NK-92 treated with Interleukin-12 subunit alpha and Interleukin-12 subunit beta, amount 100 ng/mL, for 24 hours (cell line): ENCODE measurements around the gene TXLNB.

Source experiments
- DNase-seq: peaks from one replicate; lab custom pipeline; 2025; lab: John Stamatoyannopoulos, UW

Gene TXLNB

DNA sequence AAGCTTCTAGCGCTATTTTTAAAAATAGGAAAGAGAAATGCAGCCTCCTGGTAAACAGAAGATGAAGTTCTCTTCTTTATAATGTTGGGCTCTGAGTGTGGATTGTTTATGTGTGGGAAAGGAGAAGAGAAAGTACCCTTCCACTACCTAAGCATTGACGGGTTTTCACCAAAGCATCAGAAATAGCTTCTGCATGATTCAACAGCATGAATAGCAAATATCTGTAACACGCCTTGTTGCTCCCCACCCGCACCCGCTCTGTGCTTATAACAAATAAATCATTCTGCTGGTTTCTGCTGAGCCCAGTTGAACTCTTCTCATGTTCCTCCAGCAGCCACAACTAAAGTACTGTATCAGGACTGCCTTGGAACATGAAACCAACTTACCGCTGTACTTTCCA, 20.7 kb downstream of the TXLNB start:
- DNase-seq: no peak

DNA sequence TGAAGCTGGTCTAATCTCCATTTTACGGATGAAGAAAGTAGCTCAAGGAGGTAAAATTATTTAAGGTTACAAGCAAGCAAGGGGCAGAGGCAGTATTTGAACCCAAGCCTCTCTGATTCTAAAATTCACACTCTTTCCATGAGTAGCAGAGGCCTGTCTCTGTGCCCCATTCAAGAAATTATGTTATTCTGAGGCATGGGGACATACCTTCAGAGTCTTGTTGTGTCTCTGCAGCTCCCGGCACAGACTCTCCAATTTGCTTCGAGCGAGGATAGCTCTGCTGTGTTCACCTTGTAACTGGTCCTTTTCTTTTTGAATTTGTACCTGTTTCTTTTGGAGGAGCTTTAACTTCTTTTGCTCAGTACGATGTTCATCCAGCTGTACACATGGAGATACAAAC, 21.5 kb downstream of the TXLNB start:
- DNase-seq: no peak

DNA sequence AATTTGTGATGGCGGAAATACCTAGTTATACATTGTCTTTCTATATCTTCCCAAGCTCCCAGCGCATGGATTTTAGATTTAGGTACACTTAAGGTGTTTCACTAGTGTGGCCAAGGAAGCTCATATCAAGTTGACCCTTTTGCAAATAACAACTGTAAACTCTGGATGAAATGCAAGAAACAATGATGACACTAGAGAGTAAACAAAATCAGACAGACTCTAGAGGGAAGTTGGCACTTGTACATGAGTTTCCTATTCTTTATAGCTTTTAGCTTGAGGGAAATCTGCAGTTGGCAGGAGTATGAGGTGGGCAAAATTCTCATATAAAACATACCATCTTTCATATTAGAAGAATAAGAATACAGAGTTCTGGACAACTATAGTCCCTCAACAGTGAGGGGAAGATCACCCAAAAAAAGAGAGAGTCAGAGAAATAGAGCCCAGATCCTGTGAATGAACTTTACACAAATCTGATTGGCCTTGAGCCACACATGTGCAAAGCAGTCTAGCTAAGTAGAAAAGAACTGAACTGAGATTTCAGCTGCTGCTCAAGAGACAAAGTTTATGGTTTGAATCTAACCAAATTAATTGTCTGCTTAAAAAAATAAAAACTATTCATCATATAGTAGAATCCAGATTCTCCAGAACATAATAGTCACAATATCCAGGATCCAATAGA, 26.1 kb downstream of the TXLNB start:
- DNase-seq: no peak

DNA sequence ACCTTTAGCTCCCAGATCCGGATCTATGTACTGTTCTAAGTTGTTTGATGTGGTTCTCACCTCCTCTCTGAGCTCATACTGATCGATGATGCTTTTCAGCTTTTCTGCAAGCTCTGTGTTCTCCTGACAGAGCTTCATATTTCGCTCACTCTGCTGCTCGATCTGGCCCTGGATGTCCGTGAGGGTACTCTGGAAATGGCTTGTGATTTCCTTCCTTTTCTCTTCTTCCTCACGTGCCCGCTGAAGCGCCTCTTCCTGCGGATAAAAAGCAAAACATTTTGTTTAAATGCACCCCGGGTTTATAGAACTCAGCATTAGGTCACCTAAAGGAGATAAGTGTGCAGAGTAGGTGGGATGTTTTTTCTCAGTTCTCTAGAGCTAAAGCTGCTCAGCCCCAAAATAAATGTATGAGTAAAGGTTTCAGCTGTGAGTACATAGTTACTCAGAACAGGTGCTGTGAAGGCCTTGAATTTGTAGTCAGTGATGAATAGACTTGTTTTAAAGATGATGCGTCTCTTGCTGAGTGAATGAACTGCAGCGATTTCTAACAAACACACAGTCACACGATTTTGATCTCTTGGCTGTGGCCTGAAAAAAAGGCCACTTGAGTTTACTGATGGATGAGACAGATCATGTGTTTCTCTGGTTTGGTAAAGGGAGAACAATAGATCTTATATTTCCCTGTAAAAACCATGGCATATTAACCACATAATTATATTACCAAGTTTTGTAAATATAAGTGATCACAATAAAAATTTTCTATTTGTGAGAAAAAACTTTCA, 29.1 kb downstream of the TXLNB start:
- DNase-seq: no peak

DNA sequence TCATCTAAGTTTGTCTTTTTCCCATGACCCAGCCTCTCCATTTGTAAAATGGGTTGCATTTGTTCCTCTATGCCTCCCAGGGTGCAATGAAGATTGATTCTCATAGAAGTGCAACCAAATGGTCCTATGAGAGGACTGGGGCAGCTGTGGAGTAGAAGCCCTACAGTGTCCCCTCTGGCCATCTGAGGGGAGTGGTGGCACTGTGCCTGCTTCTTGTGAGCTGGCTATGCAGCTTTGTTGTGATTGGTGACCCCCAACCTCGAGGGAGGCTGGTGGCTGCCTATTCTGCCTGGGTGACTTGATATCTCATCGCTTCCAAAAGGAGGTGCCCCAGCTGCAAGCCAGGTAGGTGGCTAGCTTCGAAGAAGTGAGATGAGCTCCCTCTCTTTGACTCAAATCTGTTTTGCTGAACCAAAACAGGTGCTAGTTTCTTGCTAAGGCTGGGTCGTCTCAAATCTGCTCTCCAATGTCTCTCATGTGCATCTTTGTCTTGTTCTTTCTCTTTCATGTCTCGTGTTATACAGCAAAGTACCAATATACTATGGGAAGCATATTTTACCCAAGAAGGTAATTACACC, 33.9 kb downstream of the TXLNB start:
- DNase-seq: no peak

DNA sequence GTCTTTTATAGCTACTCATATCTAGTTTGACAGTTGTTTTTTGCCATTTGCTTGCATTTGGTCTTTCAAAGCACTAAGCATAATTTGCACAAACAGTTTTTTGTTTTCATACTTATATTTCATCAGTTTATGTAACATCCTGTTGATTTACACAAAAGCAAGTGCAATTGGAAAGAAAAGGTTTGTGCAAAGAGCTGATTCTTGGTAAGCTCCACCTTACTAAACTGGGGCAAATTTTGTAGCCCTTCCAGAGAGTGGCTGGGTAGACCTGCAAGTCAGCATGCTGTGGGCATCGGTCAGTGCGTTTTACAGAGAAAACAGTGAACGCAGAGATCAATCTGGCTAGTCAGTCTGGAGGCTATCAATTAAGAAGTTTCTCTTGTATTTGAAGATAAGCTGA, 34.5 kb downstream of the TXLNB start:
- no peak for DNase-seq

DNA sequence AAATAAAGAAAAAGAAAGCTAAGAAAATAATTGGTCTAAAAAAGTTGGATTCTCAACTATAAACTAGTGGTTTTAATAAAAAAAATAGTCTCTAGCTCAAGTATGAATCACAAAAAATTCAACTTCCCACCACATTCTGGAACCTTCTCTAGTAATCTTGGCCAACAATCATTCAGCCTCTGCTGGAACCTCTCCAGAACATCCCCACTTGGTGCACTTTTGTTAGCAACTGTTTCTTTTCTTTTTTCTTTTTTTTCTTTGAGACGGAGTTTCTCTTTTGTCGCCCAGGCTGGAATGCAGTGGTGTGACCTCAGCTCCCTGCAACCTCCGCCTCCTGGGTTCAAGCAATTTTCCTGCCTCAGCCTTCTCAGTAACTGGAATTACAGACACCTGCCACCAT, 35.7 kb downstream of the TXLNB start:
- DNase-seq: no peak

DNA sequence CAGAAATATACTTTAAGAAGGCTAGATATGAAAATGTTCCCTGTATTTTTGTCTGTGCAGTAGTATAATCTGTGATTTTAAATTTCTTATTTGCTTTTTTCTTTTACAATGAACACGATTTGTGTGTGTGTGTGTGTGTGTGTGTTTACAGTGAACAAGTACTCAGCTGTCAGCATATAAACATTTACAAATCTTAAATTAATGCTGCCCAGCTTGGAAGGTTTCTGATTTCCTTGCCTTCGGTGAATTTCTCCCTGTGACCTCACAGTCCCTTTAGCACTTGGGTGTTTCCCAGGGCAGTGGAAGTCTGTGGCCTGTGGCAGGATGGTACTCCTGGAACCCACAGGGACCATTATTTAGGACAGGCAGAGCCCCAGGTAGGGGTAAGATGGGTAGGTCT, 37.6 kb downstream of the TXLNB start:
- no peak for DNase-seq

DNA sequence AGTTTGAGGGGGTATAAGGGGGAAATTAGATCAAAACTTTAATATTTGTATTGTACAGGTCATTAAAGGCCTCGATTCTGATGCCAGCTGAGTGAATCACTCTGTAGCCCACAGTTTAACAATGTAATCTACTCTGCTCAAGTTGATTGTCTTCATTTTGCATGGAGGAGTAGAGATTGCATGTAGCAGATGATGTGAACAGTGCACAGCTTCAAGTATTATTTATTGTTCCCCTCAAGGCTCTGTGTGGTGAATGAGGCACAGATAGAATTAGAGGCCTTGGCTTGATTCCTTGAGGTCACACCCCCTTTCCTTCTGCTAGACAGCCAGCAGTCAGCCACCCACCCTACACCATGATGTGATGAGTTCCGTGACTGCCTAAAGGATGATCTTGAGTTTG, 38.1 kb downstream of the TXLNB start:
- no peak for DNase-seq

DNA sequence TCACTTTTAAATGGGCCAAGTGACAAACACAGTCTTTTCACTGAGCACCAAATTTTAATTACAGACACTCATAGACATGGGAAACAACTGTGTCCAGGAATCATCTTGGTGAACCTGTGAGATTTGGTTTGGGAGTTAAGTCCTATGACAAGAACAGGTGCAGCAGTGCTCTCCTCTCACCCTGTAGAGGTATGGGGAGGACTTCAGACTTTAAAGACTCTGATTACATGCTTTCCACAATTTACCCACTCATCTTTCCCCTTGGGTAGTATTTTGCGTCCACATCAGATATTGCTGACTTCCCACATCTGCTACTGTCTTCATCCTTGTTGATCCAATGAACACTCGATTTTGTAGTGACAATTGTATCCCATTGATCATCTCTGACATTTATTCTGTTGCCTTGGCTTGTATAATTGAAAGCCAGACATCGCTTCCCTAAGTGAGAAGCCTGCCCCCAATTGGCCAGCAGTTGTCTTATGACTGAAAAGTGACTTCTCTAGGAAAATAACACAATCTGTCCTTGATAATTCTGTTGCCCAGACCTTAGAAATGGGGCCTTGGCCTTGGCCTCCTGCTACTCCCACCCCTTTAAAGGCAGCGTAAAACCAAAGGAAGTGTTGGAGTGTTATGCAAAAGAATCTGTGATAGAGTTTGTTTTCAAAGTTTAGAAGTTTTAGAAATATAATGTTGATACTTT, 40.0 kb downstream of the TXLNB start:
- DNase-seq: no peak

DNA sequence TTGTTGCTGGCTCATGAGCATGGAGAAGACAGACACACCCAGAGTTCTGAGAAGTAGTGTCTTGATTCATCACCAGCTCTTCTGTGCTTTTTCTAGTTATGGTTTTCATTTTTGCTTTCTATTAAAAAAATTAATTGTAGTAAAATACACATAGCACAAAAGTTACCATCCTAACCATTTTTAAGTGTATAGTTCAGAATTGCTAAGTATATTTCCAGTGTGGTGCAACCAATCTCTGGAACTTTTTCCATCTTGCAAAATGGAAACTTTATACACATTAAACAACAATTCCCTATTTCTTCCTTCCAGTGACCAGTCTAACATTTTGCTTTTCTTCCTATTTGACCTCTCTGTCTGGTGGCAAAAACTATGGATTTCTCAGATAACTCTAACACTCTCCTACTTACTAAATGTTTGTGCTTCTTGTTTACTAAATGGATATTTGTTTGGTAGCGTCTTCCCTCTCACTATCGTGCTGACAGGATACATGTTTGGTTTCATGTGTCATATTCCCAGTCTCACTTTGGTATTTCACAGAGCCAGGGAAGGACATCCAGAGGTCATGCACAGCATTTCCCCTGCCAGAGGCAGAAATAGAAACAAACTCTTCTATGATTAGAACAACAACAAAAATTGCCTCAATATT, 40.6 kb downstream of the TXLNB start:
- DNase-seq: no peak

DNA sequence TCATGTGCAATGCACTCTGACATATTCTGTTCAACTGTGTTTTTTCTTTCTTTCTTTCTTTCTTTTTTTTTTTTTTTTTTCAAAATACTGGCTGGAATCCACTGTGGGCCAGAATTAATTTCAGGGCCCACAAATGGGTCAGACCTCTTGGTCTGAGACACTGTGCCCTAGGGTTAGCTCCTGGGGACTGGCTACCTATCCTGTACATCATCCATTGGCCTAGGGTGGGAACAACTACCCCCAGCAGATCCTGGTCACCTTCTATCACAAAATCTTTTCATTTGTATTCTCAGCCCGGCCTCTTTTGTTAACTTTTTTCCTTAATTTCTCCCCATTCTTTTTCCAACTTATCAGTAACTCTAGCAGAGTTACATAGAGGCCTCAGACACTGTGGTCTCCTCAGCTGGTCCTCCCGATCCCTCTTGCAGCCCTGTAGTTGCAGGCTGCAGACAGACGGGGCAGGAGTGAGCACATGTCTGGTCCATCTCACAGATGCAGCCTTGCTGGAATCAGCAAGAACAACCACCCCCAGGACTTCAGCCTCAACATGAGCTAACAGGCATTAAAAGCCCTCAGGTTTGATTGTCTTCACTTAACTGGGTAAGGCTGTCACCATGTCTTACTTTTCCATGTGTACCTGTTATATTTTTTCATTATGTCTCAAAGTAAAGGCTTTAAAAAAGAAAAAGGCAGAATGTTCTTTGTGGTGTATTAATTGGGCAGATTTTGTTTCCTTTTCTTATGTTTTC, 41.3 kb downstream of the TXLNB start:
- peak; percentile 7 for DNase-seq

DNA sequence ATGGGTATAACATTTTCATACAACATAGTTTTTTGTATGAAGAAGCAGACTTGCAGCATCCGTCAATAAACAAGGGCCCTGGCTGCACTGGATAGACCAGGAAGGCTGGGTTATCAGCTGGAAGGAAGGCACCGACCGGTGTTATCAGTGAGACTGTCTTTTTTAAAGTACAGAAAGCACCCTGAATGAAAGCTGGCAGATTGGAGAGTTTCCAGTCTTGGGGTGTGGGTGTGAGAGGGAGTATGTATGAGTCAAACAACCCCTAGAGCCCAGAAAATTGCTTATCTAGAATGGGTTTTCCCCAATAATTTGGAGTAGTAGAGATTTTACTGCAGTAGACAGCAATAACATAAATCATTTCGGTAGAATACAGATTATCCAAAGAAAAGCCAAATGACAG, 42.4 kb downstream of the TXLNB start:
- DNase-seq: no peak

DNA sequence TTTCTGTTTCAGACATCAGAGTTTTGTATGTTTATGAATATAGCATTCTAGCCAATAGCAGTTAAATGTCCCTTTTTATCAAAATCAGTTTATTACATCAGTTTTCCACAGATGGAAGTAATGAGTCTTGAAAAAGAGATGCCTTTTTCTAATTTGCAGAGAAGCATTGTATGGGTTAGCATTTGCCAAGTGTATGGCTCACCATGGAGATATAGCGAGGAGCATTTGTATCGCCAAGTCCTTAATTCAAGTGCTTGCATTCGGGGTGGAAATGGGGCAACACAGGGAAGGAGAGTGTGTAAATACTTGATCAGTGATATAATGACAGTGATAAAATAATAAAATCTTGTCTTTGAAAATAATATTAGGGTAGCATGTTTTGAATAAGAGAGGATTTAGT, 42.9 kb downstream of the TXLNB start:
- no peak for DNase-seq

DNA sequence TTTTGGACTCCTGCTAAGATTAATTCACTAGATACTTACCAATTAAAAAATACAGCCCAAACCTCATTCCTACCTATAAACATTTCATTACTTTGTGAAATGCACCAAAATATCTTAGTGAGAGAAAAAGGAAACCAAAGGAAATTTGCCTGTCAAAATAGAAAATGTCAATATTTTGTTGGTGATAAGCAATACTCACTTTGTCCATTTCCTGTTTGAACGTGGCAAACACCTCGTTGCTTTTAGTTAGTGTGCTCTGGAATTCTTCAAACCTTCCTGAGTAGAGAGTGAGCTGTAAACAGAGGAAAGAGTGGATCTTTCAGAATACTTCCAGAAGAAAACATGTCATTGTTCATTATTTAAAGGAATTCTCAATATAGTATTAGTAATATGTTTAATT, 44.2 kb downstream of the TXLNB start:
- no peak for DNase-seq

DNA sequence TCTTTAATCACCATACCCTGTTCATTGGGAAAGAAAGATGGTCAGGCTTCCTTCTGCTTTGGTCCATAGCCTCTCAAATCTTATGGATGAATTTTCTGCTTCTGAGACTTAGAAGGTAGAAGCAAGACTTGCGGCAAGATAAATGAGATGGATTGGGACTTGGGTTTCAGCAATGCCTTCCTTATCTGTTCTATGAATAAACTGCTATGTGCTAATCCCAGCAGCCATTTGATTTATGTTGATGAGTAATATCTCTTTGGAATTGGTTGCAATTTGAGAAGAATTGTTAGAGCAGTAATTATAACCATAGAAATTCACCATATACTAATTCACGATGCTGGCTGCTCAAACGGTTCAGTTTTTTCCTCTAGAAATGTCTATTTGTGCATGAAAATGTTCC, 48.3 kb downstream of the TXLNB start:
- no peak for DNase-seq

DNA sequence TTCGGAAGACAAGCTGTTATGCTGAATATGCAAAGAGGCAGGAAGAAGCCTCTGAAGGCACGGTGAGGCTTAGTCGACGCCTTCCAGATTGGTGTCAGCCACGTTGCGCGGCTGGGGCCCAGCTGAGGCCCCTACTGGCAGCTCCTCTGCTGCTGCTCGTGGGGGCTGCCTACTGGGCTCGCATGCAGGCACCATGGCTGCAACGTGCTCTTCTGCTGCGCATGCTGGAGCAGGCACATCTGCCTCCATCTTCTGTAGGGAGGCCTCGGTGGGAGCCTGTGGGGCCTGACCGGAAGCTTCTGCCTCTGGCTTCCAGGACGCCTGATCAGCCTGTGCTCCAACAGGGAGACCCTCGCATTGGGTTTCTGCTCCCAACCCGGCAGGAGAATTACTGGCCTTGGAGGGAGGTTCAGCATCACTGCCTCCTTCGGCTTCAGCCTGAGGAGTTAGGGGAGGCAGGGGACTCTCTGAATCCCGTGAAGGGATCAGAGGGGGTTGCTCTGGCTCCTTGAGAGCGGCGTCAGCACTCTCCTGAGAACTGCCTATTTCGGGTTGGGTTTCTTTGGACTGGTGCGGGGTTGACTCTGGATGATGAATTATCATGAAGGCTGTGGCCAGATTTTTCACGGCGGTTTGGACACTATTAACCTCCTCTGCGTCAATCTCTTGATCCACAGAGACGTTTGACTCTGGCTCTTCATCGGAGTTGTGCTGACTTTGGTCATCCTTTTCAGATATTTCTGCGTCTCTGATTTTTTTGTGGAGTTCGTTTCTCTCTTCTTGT, 49.1 kb downstream of the TXLNB start:
- DNase-seq: no peak

DNA sequence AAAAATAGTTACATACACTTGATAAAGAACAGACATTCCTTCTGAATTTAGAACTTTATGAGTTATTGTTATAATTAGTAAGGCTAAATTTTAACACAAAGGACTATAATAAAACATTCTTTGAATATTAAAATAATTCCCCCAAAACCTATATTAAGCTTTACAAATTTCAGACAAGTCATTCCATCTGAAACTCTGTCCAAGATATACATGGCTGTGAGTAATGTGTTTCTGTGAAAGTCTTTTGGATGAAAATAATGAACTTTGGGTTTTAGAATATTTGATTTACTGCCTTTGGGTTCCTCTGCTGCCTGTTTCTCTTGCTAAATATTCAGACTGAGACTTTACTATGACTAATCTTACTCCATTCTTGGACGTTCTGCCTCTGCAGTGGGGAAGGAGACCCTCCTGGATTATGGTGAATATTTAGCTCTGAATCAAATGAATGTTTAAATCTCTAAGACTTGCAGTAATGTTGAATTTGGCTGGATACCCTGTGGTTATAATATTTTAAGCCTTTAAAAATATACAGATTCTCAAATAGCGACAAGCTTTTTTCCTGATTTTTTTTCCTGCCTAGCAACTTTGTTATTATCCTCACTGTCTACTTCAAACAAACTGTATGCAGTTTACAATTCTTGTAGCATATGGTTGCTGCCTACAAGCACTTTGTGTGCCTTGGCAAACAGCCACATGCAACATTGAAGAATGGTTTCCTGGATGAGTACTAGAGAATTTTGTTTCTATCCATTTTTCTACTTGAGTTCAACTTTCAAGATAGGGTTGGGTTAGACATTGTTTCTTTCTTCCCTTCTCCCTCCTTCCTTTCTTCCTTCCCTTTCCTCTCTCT, 51.4 kb downstream of the TXLNB start:
- no peak for DNase-seq

DNA sequence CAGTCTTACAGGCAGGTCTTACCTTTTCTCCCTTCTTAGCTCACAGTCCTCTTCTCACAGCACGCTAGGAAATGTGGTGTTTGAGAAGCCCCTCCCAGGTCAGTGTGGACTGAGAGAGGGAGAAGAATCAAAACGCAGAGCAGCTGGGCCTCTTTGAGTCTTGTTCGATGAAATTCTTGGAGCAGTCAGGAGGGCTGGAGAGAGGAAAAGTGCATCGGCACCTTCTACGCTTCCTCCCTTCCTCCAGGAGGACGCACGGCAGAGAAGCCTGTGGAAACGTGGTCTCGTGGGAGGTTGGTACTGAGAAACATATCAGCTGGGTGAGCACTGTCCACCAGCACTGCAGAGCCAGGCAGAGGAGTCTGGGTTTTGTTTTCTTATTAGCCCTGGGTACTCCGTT, 52.7 kb downstream of the TXLNB start:
- DNase-seq: no peak

DNA sequence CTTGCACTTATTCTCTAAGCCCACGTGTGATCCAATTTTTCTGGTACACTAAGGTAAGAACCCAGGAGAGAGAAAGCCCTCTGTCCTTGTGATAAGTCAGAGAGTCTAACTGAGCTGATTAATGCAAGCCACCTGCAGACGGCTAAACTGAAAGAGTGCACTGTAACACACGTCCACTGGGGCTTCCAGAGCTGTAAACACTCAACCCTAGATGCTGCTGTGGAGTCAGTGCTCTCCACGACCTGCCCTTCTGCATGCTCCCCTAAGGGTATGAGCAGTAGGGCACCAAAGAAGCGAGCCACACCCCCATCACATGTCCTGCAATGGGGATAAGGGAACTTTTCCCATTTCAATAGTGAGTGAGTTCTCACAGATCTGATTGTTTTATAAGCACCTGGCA, 55.7 kb downstream of the TXLNB start:
- no peak for DNase-seq
